T-cell (primary cell): ENCODE measurements around the gene CTSW. TPM values are rescaled to one million over a fixed set of nuclear protein-coding genes. Genes with fewer than 3 reads are reported as not detected.
A peak's percentile ranks its signal among the peaks of the same experiment; 100 is the strongest.
"Not testable (repeated sequence)": the region's sequence is repeated elsewhere in the genome, so short reads cannot be mapped to it uniquely, and the experiment has no call there.

ENCODE experiments used
- ATAC-seq, 4 experiments: fragments of 200-7000 bp in 3 of 4; fragments of 150-1000 bp in 1 of 4; cut with Tn5 transposase; replicated peaks in 1 of 4; 1 replicate in 3 of 4; 2 replicates in 1 of 4; pipeline ENCODE4 v1.10.0; 2021; ENCODE audit warnings: moderate library complexity in 3 of 4, mild to moderate bottlenecking in 2 of 4, moderate number of reproducible peaks in 1 of 4
- CTCF ChIA-PET, 2 donors: fragments of 300-600 bp; sonication (Branson Sonifier 250); formaldehyde crosslinking; loops; one replicate each; lab custom pipeline; 2022; ENCODE audit warnings: antibody characterized with exemption in 2 of 2; lab: Charles Lee
- POLR2A ChIA-PET, 2 donors: fragments of 300-600 bp; sonication (Branson Sonifier 250); formaldehyde crosslinking; loops; one replicate each; lab custom pipeline; 2022; ENCODE audit warnings: antibody characterized with exemption in 2 of 2; lab: Charles Lee
- DNase-seq, 35 experiments: peaks; one replicate each; pipeline versions ENCODE4 v3.0.0 to v3.0.0-alpha.2; 2013 to 2023
- H3K27ac ChIP-seq: one replicate; pipeline ENCODE4 v1.5.1; 2013; ENCODE audit warnings: low read length
- H3K27me3 ChIP-seq, 2 experiments: replicated peaks in 1 of 2; 1 replicate in 1 of 2; 2 replicates in 1 of 2; pipeline versions ENCODE4 v1.6.1 to v1.7.0; 2013; ENCODE audit warnings: low read length in 1 of 2, mixed read lengths in 1 of 2; ENCODE audit not compliant: control insufficient read depth in 2 of 2, insufficient read depth in 2 of 2; ENCODE audit errors: extremely low read depth in 1 of 2
- H3K36me3 ChIP-seq, 2 donors: 1 replicate in 1 of 2; 2 replicates in 1 of 2; pipeline versions ENCODE4 v1.6.1 to v1.7.0; 2013; ENCODE audit warnings: low read length in 1 of 2; ENCODE audit not compliant: control insufficient read depth in 2 of 2, insufficient read depth in 1 of 2; ENCODE audit errors: extremely low read depth in 1 of 2
- H3K4me1 ChIP-seq, 2 experiments: 1 replicate in 1 of 2; 2 replicates in 1 of 2; pipeline versions ENCODE4 v1.6.1 to v1.7.0; 2013; ENCODE audit warnings: low read length in 2 of 2, mixed read lengths in 1 of 2; ENCODE audit not compliant: insufficient read depth in 2 of 2, control insufficient read depth in 1 of 2; ENCODE audit errors: extremely low read depth in 1 of 2
- H3K4me3 ChIP-seq, 2 donors: 1 replicate in 1 of 2; 2 replicates in 1 of 2; pipeline versions ENCODE4 v1.5.1 to v1.7.0; 2013; ENCODE audit warnings: mild to moderate bottlenecking in 2 of 2, low read length in 1 of 2, moderate library complexity in 1 of 2; ENCODE audit not compliant: control insufficient read depth in 1 of 2; ENCODE audit errors: extremely low read depth in 1 of 2
- H3K9me3 ChIP-seq: 2 replicates; pipeline ENCODE4 v1.7.0; 2013
- H3K27ac Mint-ChIP-seq, 2 donors: one replicate each; pipeline ENCODE4 v1.8.0; 2020 to 2021; ENCODE audit warnings: mild to moderate bottlenecking in 2 of 2, mixed read lengths in 2 of 2
- H3K27me3 Mint-ChIP-seq, 2 donors: one replicate each; pipeline ENCODE4 v1.8.0; 2021 to 2022; ENCODE audit warnings: mixed read lengths in 2 of 2
- H3K36me3 Mint-ChIP-seq: one replicate; pipeline ENCODE4 v1.8.0; 2021; ENCODE audit warnings: mixed read lengths
- H3K4me1 Mint-ChIP-seq, 3 donors: one replicate each; pipeline ENCODE4 v1.8.0; 2020 to 2022; ENCODE audit warnings: mixed read lengths in 3 of 3, mild to moderate bottlenecking in 1 of 3
- H3K4me3 Mint-ChIP-seq, 3 donors: one replicate each; pipeline ENCODE4 v1.8.0; 2020 to 2022; ENCODE audit warnings: mild to moderate bottlenecking in 3 of 3, mixed read lengths in 3 of 3, moderate library complexity in 3 of 3
- H3K9me3 Mint-ChIP-seq, 3 donors: one replicate each; pipeline ENCODE4 v1.8.0; 2020 to 2022; ENCODE audit warnings: mixed read lengths in 3 of 3
- WGBS: methylation state at CpG from one replicate; pipeline ENCODE4 v1.1.5; 2013; ENCODE audit warnings: missing lambda C conversion rate; ENCODE audit not compliant: insufficient coverage; 5-methylcytosine and 5-hydroxymethylcytosine counted together
- total RNA-seq, 35 experiments: library from RNA in 6 of 35; stranded (reverse) in 6 of 35; fragments of 120-200 nt in 1 of 35; gene quantifications; one replicate each; pipeline versions ENCODE4 v1.2.1 to v1.2.4 and lab custom pipeline; 2013 to 2026

The CTSW gene
- total RNA-seq, 5 donors from 2014 or later (not counting 1 experiment from before 2014, with no cell fraction given), result 45.3 to 127 (median 66.4) TPM

DNA sequence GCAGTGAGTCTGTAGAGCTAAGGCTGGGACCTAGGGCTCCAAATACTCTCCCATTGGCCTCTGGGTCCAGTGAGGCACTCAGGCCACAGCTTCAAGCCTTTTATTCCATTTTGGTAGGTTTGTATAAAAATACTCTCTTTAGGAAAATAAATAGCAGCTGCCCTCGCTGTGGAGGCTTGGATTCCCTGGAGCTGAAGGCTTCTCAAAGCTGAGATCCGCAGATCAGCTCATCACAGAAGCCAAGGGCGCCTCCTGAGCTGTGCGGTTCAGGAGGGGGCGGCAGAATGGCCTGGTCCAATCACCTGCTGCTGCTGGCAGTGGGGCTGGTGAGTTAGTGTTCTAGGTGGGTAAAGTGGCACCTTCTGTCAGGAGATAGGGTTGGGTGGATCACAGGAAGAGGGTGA is 12.5 kb downstream of the CTSW start:
- POLR2A ChIA-PET, result interaction anchor here (1.1 to 3.7 kb wide), 2 partner anchors 9 to 33 kb away, joined by 8 to 20 read pairs; partner anchors contain the start of gene MUS81 (in 1 of the 2)
- H3K27me3 ChIP-seq, result not testable (repeated sequence)
- H3K4me1 Mint-ChIP-seq, result peaks cover 58 to 65% (median 64%) of the 10 kb centered on the region in 3 donors

DNA sequence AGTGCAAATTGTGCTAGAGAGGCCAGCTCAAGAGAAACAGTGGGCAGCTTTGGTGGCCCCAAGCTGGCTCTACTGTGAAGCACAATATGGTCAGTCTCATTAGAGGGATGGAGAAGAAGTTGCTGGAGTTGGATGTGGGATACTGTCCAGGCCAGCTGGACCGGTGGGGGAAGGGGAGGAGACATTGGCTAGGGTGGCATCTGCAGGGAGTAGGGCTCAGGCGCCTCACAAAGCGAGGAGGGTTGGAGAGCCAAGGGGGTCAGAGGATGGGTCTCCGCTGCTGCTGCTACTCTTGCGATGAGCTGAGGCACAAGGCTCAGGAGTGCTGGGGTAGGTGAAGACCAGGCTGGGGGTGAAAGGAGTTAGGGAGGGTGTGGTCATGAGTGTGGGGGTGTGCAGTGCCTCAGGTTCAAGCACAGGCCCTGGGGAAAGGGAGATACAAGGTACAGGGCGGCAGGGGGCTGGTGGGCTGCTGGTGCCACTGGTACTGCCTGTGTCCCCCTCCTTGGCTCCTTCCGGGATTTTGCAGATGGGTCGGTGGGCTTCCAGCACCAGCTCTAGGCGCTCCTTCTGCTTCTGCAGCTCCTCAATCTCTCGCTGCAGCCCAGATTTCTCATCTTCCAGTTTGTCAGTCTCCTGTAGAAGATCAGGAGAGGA is 13.2 kb downstream of the CTSW start:
- no peaks in the 10 kb centered on the region for H3K27me3 Mint-ChIP-seq
- H3K9me3 Mint-ChIP-seq, result no peaks in the 10 kb centered on the region
- H3K36me3 Mint-ChIP-seq, result no peaks in the 10 kb centered on the region
- DNase-seq, result no peak
- peak overlapping the region; percentile 79 to 94 (median 92) for H3K4me3 Mint-ChIP-seq
- H3K4me1 Mint-ChIP-seq, result peaks cover 51 to 59% (median 58%) of the 10 kb centered on the region in 3 donors
- Histone ChIP-seq H3K27me3 (no peaks in the 10 kb centered on the region), H3K4me3 (no peak overlapping the region), H3K27ac (peak overlapping the region; percentile 83), H3K36me3 (no peaks in the 10 kb centered on the region), H3K9me3 (no peaks in the 10 kb centered on the region), H3K4me1 (peaks cover 30 to 65% of the 10 kb centered on the region in 2 experiments)
- ATAC-seq, result no peak
- WGBS, result 78% methylated on average over 7 of the region's 10 CpGs
- H3K27ac Mint-ChIP-seq, result peak overlapping the region; percentile 92 to 93
- ChIA-PET POLR2A (interaction anchor here (0.6 to 1.1 kb wide), 3 partner anchors 8 to 181 kb away, joined by 6 to 9 read pairs (median 8); no protein-coding TSS in a partner anchor), CTCF (interaction anchor here in 1 of 2 donors (1.1 to 3.4 kb wide), 2 partner anchors 8 to 35 kb away, joined by 5 to 22 read pairs; partner anchors contain the start of gene FOSL1)

More for the DNA sequence above, 12.5 kb downstream of the CTSW start:
- not testable (repeated sequence) for H3K36me3 Mint-ChIP-seq, H3K9me3 Mint-ChIP-seq, H3K36me3 ChIP-seq, ATAC-seq, H3K9me3 ChIP-seq, H3K27me3 Mint-ChIP-seq
- peak overlapping the region; percentile 77 to 83 for H3K4me3 ChIP-seq
- Mint-ChIP-seq H3K4me3 (peak overlapping the region; percentile 79 to 94 (median 92)), H3K27ac (peak overlapping the region; percentile 92 to 93)
- peak in 4 of 35 experiments; percentile 18 to 39 (median 26) for DNase-seq
- 35% methylated on average over 5 of the region's 5 CpGs for WGBS
- H3K27ac ChIP-seq, result peak overlapping the region; percentile 83
- CTCF ChIA-PET, result interaction anchor here in 1 of 2 donors (0.8 to 9.7 kb wide), 4 partner anchors 9 to 36 kb away, joined by 3 to 167 read pairs (median 14); partner anchors contain the start of genes CFL1, FOSL1 and MUS81
- H3K4me1 ChIP-seq, result peaks cover 30 to 71% of the 10 kb centered on the region in 2 experiments

DNA sequence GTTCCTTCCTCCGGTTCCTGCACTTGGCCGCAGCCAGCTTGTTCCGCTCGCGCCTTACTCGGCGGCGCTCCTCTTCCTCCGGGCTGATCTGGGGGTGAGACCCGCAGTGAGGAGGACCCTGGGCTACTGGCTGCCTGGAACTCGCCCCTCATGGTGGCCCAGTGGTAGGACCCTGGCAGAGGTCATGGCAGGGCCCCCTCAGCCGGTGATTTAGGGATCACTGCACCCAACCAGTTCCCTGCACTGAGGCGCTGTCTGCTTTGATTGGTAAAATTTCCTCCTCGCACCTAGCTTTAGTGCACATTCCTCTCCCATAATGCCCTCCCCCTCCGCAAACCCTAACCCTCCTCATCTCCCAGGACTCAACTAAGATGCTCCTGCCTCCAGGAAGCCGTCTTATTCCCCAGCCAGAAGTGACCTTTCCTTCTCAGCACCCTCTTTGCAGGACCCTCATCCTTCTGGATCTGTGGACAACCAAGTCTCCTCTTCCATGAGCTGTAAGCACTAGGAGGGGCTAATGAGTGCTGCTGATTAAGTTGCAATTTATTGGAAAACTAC is 14.5 kb downstream of the CTSW start:
- Histone ChIP-seq H3K4me3 (peak overlapping the region; percentile 42 to 48), H3K9me3 (no peaks in the 10 kb centered on the region), H3K27me3 (peaks cover 0 to 5% of the 10 kb centered on the region in 2 experiments), H3K4me1 (peaks cover 26 to 60% of the 10 kb centered on the region in 2 experiments), H3K36me3 (no peaks in the 10 kb centered on the region), H3K27ac (peak overlapping the region; percentile 83)
- DNase-seq (peak in 4 of 35 experiments; percentile 19 to 58 (median 33)), ATAC-seq (no peak)
- 3% methylated on average over 13 of the region's 16 CpGs for WGBS
- ChIA-PET CTCF (interaction anchor here (0.6 to 1.2 kb wide), 5 partner anchors 8 to 92 kb away, joined by 3 to 5 read pairs (median 4); partner anchors contain the start of gene MUS81 (in 1 of the 2)), POLR2A (interaction anchor here in 1 of 2 donors (1.3 kb wide), 1 partner anchor 24 kb away, joined by 3 read pairs; no protein-coding TSS in a partner anchor)
- Mint-ChIP-seq H3K4me1 (peaks cover 39 to 52% (median 50%) of the 10 kb centered on the region in 3 donors), H3K9me3 (no peaks in the 10 kb centered on the region), H3K36me3 (no peaks in the 10 kb centered on the region), H3K27ac (peak overlapping the region; percentile 90 to 92), H3K4me3 (peak overlapping the region; percentile 67 to 94 (median 79)), H3K27me3 (peaks cover 0 to 3% of the 10 kb centered on the region in 2 donors)

DNA sequence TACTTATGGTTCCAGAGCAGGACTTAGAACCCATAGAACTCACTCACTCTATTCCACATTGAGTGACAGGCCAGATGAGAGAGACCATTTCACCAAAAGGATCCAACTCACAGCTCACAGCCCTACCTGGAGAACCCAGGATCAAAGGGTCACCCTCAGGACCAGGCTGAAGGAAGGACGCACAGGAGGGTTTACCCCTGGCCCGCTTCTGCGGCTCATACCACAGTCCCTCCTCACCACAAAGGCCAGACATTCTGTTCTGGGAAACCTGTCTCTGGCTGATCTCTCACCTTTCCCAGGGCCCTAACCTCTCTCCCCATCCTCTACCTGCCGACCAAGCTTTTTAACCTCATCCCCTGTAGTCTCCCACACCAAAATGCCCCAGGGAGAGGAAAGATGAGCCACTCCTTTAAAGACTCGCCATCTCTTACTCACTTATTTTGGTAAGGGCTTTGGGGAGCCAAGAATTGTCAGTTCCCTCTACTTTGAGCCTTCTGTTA is 15.9 kb downstream of the CTSW start:
- Mint-ChIP-seq H3K4me3 (no peak overlapping the region), H3K4me1 (peaks cover 27 to 44% (median 37%) of the 10 kb centered on the region in 3 donors), H3K27ac (peak overlapping the region; percentile 67 to 69), H3K27me3 (peaks cover 0 to 3% of the 10 kb centered on the region in 2 donors), H3K9me3 (no peaks in the 10 kb centered on the region), H3K36me3 (no peaks in the 10 kb centered on the region)
- Histone ChIP-seq H3K4me3 (no peak overlapping the region), H3K4me1 (peaks cover 24 to 58% of the 10 kb centered on the region in 2 experiments), H3K27ac (no peak overlapping the region), H3K27me3 (peaks cover 0 to 14% of the 10 kb centered on the region in 2 experiments), H3K36me3 (no peaks in the 10 kb centered on the region), H3K9me3 (no peaks in the 10 kb centered on the region)
- POLR2A ChIA-PET, result no interaction called here
- CTCF ChIA-PET, result interaction anchor here in 1 of 2 donors (0.5 kb wide), 1 partner anchor 514 kb away, joined by 3 read pairs; no protein-coding TSS in a partner anchor
- ATAC-seq, result no peak
- WGBS, result 97% methylated on average over 3 of the region's 5 CpGs
- no peak for DNase-seq

DNA sequence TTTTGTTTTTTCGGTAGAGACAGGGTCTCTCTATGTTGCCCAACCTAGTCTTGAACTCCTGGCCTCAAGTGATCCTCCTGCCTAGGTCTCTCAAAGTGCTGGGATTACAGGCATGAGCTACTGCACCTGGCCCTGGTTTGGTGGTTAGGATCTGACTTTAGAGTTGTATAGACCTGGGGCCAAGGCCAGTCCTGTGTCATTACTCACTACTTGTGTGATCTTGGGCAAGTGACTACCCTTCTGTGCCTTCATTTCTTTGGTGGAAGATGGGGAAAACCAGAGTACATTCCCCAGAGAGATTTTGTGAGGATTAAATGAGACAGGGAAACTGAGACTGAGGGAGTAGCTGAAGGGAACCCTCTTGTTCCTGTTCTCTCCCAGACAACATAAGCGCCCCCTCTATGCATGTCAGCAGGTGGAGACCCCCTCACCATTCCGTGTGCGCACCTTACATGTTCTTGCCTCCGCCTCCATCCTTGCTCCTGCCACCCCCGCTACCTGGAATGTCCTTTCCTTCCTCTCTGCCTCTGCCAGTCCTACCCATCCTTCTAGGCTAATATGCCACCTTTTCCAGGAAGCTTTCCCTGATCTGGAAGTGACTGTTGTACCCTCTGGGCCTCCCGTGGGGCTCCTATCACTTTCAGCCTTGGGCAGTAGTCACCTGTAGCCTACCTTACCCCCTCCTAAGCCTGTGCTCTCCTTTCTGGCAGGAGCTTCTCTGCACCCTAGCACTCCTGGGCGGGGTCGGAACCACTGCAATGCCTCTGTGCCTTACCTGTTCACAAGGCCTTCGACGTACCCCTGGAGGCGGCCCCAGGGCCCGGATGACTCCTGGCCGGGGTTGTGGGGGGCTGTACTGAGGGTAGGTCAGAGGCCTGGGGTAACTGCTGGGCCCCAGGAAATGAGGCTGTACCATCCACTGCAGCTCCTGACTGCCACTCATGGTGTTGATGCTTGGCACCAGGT is 16.7 kb downstream of the CTSW start:
- Histone ChIP-seq H3K27ac (no peak overlapping the region), H3K9me3 (no peaks in the 10 kb centered on the region), H3K4me3 (no peak overlapping the region), H3K36me3 (no peaks in the 10 kb centered on the region), H3K4me1 (peaks cover 24 to 63% of the 10 kb centered on the region in 2 experiments), H3K27me3 (peaks cover 0 to 17% of the 10 kb centered on the region in 2 experiments)
- Mint-ChIP-seq H3K36me3 (no peaks in the 10 kb centered on the region), H3K4me3 (peak overlapping the region in 1 of 3 donors; percentile 13), H3K9me3 (no peaks in the 10 kb centered on the region), H3K27ac (no peak overlapping the region), H3K4me1 (peaks cover 32 to 45% (median 37%) of the 10 kb centered on the region in 3 donors), H3K27me3 (peaks cover 0 to 3% of the 10 kb centered on the region in 2 donors)
- ChIA-PET CTCF (interaction anchor here in 1 of 2 donors (0.7 kb wide), 1 partner anchor 493 kb away, joined by 4 read pairs; no protein-coding TSS in a partner anchor), POLR2A (no interaction called here)
- WGBS, result 93% methylated on average over 10 of the region's 14 CpGs
- ATAC-seq, result no peak
- no peak for DNase-seq
